ENCODE measurements around the gene STK31. TPM values are rescaled to one million over a fixed set of nuclear protein-coding genes. Genes with fewer than 3 reads are reported as not detected.

The STK31 gene
- total RNA-seq, 1 experiment from 2014 or later: 0.15 TPM

Other genes starting within 250 kb of the STK31 start
- 61.5 and 120 TPM in 2 replicates for gene IGF2BP3, start 239.7 kb upstream of the STK31 start, total RNA-seq (2014; rRNA removed; shearing (Covaris generic); ENCODE audit: low replicate concordance)
- gene TRA2A, start 178.2 kb upstream of the STK31 start, total RNA-seq (2014; rRNA removed; shearing (Covaris generic); ENCODE audit: low replicate concordance): 34.3 and 34.5 TPM in 2 replicates
- gene CCDC126, start 112.8 kb upstream of the STK31 start, total RNA-seq (2014; rRNA removed; shearing (Covaris generic); ENCODE audit: low replicate concordance): 3.0 and 8.9 TPM in 2 replicates
- gene FAM221A, start 30.0 kb upstream of the STK31 start, total RNA-seq (2014; rRNA removed; shearing (Covaris generic); ENCODE audit: low replicate concordance): 4.5 and 14.0 TPM in 2 replicates

All from Karpas-422 (cell line).